SK-N-SH treated with all-trans-retinoic acid at 6 μM for 48 hours (cell line): ENCODE measurements around the gene ABHD13.

Experiments
- ATAC-seq: fragments of 200-7000 bp; cut with Tn5 transposase; 3 replicates; pipeline ENCODE4 v1.9.1; 2020; ENCODE audit warnings: mild to moderate bottlenecking, moderate library complexity
- ARNTL ChIP-seq: fragments of 450-650 bp; formaldehyde crosslinking; IDR thresholded peaks from 2 replicates; pipeline ENCODE4 v1.5.0; 2020; ENCODE audit warnings: low read depth, mild to moderate bottlenecking, moderate library complexity, borderline replicate concordance
- CSDC2 ChIP-seq: fragments of 250-450 bp; sonication (Bioruptor Pico); IDR thresholded peaks from 2 replicates; pipeline ENCODE4 v1.5.0; 2020; ENCODE audit warnings: mild to moderate bottlenecking, moderate library complexity
- ESRRG ChIP-seq: fragments of 250-450 bp; sonication (Bioruptor Pico); IDR thresholded peaks from 2 replicates; pipeline ENCODE4 v1.6.1; 2021; ENCODE audit warnings: mild to moderate bottlenecking
- GLIS3 ChIP-seq: fragments of 250-450 bp; sonication (Bioruptor Pico); IDR thresholded peaks from 2 replicates; pipeline ENCODE4 v1.5.0; 2020; ENCODE audit warnings: mild to moderate bottlenecking, moderate library complexity
- ISL1 ChIP-seq: fragments of 250-450 bp; sonication (Bioruptor Pico); IDR thresholded peaks from 2 replicates; pipeline ENCODE4 v2.1.2; 2022; ENCODE audit warnings: mild to moderate bottlenecking, moderate library complexity
- OSR1 ChIP-seq: fragments of 250-450 bp; sonication (Bioruptor Pico); IDR thresholded peaks from 2 replicates; pipeline ENCODE4 v1.8.0; 2022; ENCODE audit warnings: moderate library complexity, mild to moderate bottlenecking, inconsistent platforms
- RARB ChIP-seq: fragments of 250-450 bp; sonication (Bioruptor Pico); IDR thresholded peaks from 2 replicates; pipeline ENCODE4 v1.8.0; 2021; ENCODE audit warnings: mild to moderate bottlenecking, moderate library complexity
- TCF4 ChIP-seq: fragments of 250-450 bp; sonication (Bioruptor Pico); IDR thresholded peaks from 2 replicates; pipeline ENCODE4 v1.8.0; 2021; ENCODE audit warnings: mild to moderate bottlenecking, moderate library complexity, borderline replicate concordance
- TOX ChIP-seq: fragments of 250-450 bp; sonication (Bioruptor Pico); IDR thresholded peaks from 2 replicates; pipeline ENCODE4 v1.8.0; 2021; ENCODE audit warnings: mild to moderate bottlenecking, moderate library complexity, borderline replicate concordance
- ZC3H10 ChIP-seq: fragments of 250-450 bp; sonication (Bioruptor Pico); IDR thresholded peaks from 2 replicates; pipeline ENCODE4 v1.5.1; 2021; ENCODE audit warnings: mild to moderate bottlenecking, moderate library complexity
- ZNF565 ChIP-seq: fragments of 450-650 bp; formaldehyde crosslinking; conservative IDR thresholded peaks from 2 replicates; pipeline ENCODE4 v1.5.0; 2020; ENCODE audit warnings: low read depth, mild to moderate bottlenecking, moderate library complexity
- ZNF8 ChIP-seq: fragments of 450-650 bp; formaldehyde crosslinking; IDR thresholded peaks from 2 replicates; pipeline ENCODE4 v1.5.0; 2020; ENCODE audit warnings: mild to moderate bottlenecking, moderate library complexity
- TF ChIP-seq, protein P1 (sequence below): fragments of 250-450 bp; sonication (Bioruptor Pico); IDR thresholded peaks from 2 replicates; pipeline ENCODE4 v1.8.0; 2020; ENCODE audit warnings: mild to moderate bottlenecking, moderate library complexity, borderline replicate concordance
- TF ChIP-seq, protein P2 (sequence below): fragments of 250-450 bp; sonication (Bioruptor Pico); IDR thresholded peaks from 2 replicates; pipeline ENCODE4 v1.5.1; 2021; ENCODE audit warnings: mild to moderate bottlenecking, moderate library complexity
- TF ChIP-seq, protein P3 (sequence below): fragments of 250-450 bp; sonication (Bioruptor Pico); IDR thresholded peaks from 2 replicates; pipeline ENCODE4 v1.8.0; 2021; ENCODE audit warnings: low read depth, mild to moderate bottlenecking, moderate library complexity, borderline replicate concordance
- TF ChIP-seq, protein P4 (sequence below): fragments of 250-450 bp; sonication (Bioruptor Pico); IDR thresholded peaks from 2 replicates; pipeline ENCODE4 v1.5.1; 2020; ENCODE audit warnings: low read depth, mild to moderate bottlenecking, moderate library complexity

The ABHD13 gene

DNA sequence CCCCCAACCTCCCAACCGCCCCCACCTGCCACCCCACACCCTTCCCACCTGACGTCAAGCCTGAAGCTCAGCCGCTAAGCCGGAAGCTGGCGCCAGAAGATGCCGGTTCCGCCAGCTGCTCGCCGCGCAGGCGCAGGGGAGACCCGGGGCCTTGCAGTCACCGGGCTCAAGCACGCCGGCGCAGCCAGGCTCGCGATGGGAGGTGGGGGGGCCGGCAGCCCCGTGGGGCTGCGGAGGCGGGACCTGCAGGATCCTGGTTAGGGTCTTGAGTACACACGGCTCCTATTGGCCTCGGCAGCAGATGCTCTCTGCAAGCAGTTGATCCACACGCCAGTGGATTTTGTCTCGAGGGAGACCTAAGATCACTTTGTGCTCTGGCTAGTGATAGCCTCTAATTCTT, 2.8 kb upstream of the ABHD13 start, which contains the start of gene LIG4:
LIG4 (minus strand) TSS at position 101 of the 400 bp plus-strand sequence. CDS start 4,268 bp downstream, outside the sequence.
- peak; percentile 82 for ATAC-seq
- no peak for TF ChIP-seq OSR1 (CRISPR knock-in tag)
- no peak for TF ChIP-seq CSDC2 (CRISPR knock-in tag)

DNA sequence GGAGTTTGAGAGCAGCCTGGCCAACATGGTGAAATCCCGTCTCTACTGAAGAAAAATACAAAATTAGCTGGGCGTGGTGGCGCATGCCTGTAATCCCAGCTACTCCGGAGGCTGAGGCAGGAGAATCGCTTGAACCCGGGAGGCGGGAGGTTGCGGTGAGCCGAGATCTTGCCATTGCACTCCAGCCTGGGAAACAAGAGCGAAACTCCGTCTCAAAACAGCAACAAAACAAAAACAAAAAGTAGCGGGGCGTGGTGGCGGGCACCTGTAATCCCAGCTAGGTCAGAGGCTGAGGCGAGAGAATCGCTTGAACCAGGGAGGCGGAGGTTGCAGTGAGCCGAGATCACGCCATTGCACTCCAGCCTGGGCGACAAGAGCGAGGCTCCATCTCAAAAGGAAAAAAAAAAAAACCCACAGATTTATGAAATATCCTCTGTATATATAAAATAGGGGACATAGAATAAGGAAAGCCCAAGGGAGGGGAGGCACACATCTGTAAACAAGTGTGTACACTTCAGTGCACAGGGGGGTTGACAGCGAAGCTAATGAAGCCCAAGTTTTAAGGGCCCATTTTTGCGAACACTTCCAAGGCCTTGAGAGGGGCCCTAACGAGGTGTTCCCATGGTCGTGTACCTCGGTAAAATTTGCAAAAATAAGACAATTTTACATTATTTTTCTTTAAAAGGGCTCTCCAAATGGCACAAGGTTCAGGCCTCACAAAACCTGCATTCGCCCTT, 717 bp upstream of the ABHD13 start:
- peak; percentile 4 for ATAC-seq

DNA sequence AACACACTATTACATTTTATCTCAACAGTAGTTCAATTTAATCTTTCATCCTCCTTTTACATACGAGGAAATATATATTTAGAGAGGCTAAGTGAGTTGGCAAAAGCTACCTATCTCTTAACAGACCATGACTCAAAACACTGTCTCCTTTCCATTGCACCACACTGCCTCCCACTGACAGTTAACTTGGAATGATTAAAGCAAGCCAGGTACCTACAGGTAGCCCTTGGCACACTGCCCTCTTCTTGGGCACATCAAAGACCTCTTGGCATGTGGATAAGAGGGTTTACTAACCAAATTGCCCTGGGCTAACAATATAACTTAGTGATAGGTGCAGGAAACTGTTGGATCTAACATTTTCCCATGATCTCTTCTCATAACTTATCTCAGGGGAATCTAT, 1.8 kb downstream of the ABHD13 start:
- TF ChIP-seq, protein P1, sequence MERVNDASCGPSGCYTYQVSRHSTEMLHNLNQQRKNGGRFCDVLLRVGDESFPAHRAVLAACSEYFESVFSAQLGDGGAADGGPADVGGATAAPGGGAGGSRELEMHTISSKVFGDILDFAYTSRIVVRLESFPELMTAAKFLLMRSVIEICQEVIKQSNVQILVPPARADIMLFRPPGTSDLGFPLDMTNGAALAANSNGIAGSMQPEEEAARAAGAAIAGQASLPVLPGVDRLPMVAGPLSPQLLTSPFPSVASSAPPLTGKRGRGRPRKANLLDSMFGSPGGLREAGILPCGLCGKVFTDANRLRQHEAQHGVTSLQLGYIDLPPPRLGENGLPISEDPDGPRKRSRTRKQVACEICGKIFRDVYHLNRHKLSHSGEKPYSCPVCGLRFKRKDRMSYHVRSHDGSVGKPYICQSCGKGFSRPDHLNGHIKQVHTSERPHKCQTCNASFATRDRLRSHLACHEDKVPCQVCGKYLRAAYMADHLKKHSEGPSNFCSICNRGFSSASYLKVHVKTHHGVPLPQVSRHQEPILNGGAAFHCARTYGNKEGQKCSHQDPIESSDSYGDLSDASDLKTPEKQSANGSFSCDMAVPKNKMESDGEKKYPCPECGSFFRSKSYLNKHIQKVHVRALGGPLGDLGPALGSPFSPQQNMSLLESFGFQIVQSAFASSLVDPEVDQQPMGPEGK, result no peak
- TF ChIP-seq CSDC2 (CRISPR knock-in tag), result no peak
- no peak for TF ChIP-seq ZNF565 (CRISPR knock-in tag)
- TF ChIP-seq ISL1 (CRISPR knock-in tag), result no peak
- no peak for TF ChIP-seq ARNTL
- TF ChIP-seq, protein P2, sequence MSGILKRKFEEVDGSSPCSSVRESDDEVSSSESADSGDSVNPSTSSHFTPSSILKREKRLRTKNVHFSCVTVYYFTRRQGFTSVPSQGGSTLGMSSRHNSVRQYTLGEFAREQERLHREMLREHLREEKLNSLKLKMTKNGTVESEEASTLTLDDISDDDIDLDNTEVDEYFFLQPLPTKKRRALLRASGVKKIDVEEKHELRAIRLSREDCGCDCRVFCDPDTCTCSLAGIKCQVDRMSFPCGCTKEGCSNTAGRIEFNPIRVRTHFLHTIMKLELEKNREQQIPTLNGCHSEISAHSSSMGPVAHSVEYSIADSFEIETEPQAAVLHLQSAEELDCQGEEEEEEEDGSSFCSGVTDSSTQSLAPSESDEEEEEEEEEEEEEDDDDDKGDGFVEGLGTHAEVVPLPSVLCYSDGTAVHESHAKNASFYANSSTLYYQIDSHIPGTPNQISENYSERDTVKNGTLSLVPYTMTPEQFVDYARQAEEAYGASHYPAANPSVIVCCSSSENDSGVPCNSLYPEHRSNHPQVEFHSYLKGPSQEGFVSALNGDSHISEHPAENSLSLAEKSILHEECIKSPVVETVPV (CRISPR knock-in tag), result no peak
- TF ChIP-seq ZC3H10 (CRISPR knock-in tag), result no peak
- TF ChIP-seq, protein P3, sequence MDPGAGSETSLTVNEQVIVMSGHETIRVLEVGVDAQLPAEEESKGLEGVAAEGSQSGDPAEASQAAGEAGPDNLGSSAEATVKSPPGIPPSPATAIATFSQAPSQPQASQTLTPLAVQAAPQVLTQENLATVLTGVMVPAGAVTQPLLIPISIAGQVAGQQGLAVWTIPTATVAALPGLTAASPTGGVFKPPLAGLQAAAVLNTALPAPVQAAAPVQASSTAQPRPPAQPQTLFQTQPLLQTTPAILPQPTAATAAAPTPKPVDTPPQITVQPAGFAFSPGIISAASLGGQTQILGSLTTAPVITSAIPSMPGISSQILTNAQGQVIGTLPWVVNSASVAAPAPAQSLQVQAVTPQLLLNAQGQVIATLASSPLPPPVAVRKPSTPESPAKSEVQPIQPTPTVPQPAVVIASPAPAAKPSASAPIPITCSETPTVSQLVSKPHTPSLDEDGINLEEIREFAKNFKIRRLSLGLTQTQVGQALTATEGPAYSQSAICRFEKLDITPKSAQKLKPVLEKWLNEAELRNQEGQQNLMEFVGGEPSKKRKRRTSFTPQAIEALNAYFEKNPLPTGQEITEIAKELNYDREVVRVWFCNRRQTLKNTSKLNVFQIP (CRISPR knock-in tag), result no peak
- no peak for TF ChIP-seq OSR1 (CRISPR knock-in tag)
- TF ChIP-seq ESRRG, result no peak
- no peak for TF ChIP-seq TOX (CRISPR knock-in tag)
- TF ChIP-seq, all 23 proteins: peak for 0

DNA sequence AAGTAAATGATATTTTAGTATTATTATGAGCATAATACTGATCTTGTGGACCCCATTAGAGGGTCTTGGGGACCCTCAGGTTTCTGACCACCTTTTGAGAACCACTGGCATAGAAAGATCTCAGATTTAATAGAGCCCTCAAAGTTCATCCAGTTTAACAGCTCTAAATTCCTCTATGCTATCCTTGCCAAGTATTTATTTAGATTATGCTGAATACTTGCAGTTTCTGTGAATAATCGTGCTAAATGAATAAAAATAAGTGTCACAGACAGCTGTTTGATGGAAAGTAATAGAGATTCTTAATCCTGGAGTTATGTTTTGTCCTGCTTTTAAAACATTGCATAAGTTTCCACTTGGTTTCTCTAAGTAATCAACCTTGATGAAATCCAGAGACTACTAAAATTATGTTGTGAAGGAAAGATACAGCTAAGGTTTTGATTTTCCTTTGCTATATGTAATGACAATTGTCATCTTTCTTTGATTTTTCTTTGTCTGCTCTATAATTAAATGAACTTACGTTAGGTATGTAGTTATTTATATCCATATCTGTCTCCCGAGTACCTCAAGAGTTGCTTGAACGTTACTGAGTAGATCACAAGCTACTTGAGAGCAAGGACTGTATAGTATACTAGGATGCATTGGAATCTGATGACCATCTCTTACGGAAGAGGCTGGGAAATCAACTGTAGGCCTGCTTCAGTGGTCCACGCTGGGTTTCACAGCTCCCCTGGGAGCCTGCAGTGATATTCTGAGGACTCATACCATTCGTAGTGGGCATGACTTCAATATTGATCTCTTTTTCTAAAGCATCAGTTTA, 5.7 kb downstream of the ABHD13 start:
- no peak for TF ChIP-seq ZNF8 (CRISPR knock-in tag)
- TF ChIP-seq, protein P4, sequence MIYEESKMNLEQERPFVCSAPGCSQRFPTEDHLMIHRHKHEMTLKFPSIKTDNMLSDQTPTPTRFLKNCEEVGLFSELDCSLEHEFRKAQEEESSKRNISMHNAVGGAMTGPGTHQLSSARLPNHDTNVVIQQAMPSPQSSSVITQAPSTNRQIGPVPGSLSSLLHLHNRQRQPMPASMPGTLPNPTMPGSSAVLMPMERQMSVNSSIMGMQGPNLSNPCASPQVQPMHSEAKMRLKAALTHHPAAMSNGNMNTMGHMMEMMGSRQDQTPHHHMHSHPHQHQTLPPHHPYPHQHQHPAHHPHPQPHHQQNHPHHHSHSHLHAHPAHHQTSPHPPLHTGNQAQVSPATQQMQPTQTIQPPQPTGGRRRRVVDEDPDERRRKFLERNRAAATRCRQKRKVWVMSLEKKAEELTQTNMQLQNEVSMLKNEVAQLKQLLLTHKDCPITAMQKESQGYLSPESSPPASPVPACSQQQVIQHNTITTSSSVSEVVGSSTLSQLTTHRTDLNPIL (CRISPR knock-in tag), result no peak
- no peak for TF ChIP-seq RARB (CRISPR knock-in tag)
- no peak for ATAC-seq

More for the DNA sequence above, 1.8 kb downstream of the ABHD13 start:
- ATAC-seq, result no peak

DNA sequence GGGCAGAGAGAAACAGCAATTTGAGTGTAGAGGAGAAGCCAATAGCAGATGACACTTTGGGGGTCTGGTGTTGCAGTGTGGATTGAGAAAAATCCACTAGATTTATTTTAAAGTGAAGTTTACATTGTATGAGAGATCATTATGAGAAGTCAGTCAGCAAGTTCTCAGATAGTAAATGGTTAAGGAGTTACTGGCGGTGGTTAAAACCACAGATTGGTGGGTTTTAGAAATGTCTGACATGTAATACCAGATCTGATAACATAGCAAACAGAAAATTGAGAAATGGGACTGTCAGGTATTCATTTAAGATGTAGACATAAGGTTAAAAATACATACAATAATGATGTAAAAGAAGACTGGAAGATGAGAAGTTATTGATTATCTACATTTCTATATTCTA, 7.2 kb downstream of the ABHD13 start:
- ATAC-seq, result no peak
- no peak for TF ChIP-seq ARNTL
- TF ChIP-seq ZNF8 (CRISPR knock-in tag), result no peak
- TF ChIP-seq ESRRG, result no peak
- TF ChIP-seq GLIS3 (CRISPR knock-in tag), result no peak
- no peak for TF ChIP-seq TCF4 (CRISPR knock-in tag)

DNA sequence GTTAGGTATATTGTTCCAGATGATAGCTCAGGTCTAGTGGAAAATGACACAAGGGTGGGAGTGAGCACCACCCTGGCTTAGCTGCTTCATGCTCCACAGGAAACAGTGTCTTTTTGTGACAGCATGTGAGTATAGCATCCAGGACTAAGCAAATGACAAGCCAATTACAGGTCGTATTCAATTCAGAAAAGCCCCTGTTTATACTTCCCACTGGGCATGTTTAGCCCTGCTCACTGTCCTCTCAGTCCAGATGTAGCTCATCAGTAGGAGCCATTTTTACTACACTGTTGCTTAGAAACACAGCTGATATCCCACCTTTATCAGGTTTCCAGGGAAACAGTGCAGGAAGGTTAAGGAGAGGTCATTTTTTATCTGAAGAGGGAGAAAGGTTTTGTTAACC, 8.0 kb downstream of the ABHD13 start:
- TF ChIP-seq CSDC2 (CRISPR knock-in tag), result no peak
- TF ChIP-seq TCF4 (CRISPR knock-in tag), result peak; percentile 61; the same call in 1 of the 2 replicates
- ATAC-seq, result peak; percentile 42; the same call in 2 of the 3 replicates
